Measurements from ENCODE around the gene RNASE12.

DNA sequence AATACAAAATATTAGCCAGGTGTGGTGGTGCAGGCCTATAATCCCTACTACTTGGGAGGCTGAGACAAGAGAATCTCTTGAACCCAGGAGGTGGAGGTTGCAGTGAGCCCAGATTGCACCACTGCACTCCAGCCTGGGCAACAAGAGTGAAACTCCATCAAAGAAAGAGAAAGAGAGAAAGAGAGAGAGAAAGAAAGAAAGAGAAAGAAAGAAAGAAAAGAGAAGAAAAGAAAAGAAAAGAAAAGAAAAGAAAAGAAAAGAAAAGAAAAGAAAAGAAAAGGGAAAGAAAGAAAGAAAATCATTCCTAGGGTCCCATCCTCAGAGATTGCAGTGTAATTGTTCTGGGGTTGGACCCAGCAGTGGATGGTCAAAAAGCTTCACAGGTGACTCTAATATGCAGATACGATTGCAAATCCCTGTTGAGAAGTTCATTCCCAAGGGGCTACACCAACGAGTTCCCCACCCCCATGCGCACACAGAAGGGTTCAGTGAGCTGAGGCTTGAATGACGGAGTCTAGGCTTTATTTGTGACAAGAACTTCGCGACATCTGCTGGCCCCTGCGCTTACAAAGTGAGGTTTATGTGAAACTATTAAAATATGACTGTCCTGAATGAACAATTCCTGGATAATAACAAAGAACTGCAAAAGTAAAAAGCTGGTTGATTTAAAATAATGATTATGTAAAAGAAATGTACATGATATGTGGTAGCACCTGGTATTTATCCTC lies 17.4 kb upstream of the RNASE12 start:
- TF ChIP-seq POLR2AphosphoS5 (IDR thresholded peaks at IDR 0.05) (no peak), POLR2A (IDR thresholded peaks at IDR 0.05) (no peak), CTCF (IDR thresholded peaks at IDR 0.05) (no peak)

Measured in sigmoid colon (tissue), 4 donors.